Activated B cell treated with CpG ODN at 0.5 μM for 24 hours (primary cell): ENCODE measurements around the gene FGG. TPM values are rescaled to one million over a fixed set of nuclear protein-coding genes. Genes with fewer than 3 reads are reported as not detected.
A peak's percentile ranks its signal among the peaks of the same experiment; 100 is the strongest.

Experiments used
- ATAC-seq: fragments of 200-7000 bp; cut with Tn5 transposase; one replicate; pipeline ENCODE4 v1.10.0; 2021; ENCODE audit warnings: low read depth, mild to moderate bottlenecking, moderate library complexity
- CTCF ChIA-PET: fragments of 350-600 bp; sonication (Branson Sonifier 250); formaldehyde crosslinking; loops from one replicate; lab custom pipeline; 2021; ENCODE audit warnings: antibody characterized with exemption; lab: Charles Lee
- POLR2A ChIA-PET: fragments of 350-600 bp; sonication (Branson Sonifier 250); formaldehyde crosslinking; loops from one replicate; lab custom pipeline; 2021; ENCODE audit warnings: antibody characterized with exemption; lab: Charles Lee
- DNase-seq: peaks from one replicate; pipeline ENCODE4 v3.0.0; 2022
- H3K27ac Mint-ChIP-seq: one replicate; pipeline ENCODE4 v1.8.0; 2020; ENCODE audit warnings: mixed read lengths
- H3K27me3 Mint-ChIP-seq: one replicate; pipeline ENCODE4 v1.8.0; 2021; ENCODE audit warnings: mixed read lengths
- H3K36me3 Mint-ChIP-seq: one replicate; pipeline ENCODE4 v1.8.0; 2021; ENCODE audit warnings: low read depth, mixed read lengths
- H3K4me1 Mint-ChIP-seq: one replicate; pipeline ENCODE4 v1.8.0; 2021; ENCODE audit warnings: mixed read lengths
- H3K4me3 Mint-ChIP-seq: one replicate; pipeline ENCODE4 v1.8.0; 2020; ENCODE audit warnings: mild to moderate bottlenecking, mixed read lengths
- H3K9me3 Mint-ChIP-seq: one replicate; pipeline ENCODE4 v1.8.0; 2020; ENCODE audit warnings: mixed read lengths
- intact Hi-C: fragments of 100-400 bp; cut with micrococcal nuclease; formaldehyde crosslinking; loops from one replicate; pipeline ENCODE4 v1.15.1; 2024
- total RNA-seq: library from RNA; stranded (reverse); gene quantifications from 2 replicates; pipeline ENCODE4 v1.2.3, GENCODE V29; 2022
- TF ChIP-seq, protein P1 (sequence below): fragments of 200-600 bp; IDR thresholded peaks from one replicate; pipeline ENCODE4 v1.8.0; 2022; ENCODE audit warnings: antibody characterized with exemption, mild to moderate bottlenecking

Gene FGG
- total RNA-seq, 1 donor from 2014 or later, result not detected

DNA sequence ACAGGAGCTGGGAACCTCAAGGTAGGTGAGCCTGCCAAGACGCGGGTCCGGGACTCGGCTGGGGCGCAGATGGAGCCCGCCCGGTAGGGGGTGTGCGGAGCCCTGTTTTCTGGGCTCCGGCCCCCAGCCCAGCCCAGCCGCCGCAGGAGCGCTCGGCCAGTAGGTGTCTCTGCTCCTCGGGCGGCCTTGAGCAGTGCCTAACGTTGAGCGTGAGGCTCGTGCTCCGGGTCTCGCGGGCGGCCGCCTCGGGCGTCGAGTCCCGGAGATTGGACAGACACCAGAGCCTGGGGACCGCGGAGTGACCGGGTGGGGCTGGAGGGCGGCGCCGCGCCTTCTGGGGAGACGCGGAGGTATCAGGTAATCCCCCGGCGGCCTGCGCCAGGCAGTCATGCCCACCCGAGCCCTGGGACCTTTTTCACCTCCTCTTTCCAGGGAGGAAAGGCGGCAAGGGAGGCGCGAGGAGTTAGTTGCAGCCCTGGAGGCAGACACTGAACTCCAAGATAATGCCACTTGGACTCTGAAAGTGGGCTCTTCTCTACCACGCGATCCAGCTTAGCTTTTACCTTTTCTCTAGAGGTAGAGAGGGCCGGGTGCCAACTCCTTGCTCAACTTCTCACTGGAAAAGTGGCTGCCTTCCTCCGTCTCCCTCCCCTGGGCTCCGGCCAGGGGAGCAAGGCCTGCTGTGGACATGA, 14.5 kb upstream of the FGG start:
- intact Hi-C loops, result no loop called here

DNA sequence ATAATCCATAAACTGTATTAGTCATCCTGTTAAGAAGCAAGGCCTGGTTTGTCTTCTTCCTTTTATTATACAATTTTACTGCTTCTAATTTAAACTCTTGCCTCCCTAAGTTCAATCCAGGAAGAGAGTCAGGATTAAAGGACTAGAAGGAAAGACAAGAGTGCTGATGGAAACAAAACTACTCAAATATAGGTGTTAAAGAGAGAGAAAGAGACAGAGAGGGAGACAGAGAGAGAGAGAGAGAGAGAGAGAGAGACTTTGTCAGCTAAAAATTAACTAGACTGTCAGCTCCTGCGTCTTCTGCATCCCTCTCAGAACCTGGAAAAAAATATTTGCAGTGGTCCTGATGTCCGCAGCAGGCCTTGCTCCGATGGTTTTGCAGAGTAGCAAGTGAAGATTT, 13.5 kb upstream of the FGG start:
- ChIA-PET POLR2A (no interaction called here), CTCF (interaction anchor here (2.0 to 9.6 kb wide), 2 partner anchors 67 to 75 kb away, joined by 9 to 124 read pairs; partner anchors contain the start of gene PLRG1)
- H3K36me3 Mint-ChIP-seq, result no peaks in the 10 kb centered on the region
- no peaks in the 10 kb centered on the region for H3K9me3 Mint-ChIP-seq
- no peak overlapping the region for H3K4me3 Mint-ChIP-seq
- ATAC-seq (no peak), DNase-seq (no peak)
- no peak overlapping the region for H3K27ac Mint-ChIP-seq
- H3K4me1 Mint-ChIP-seq, result no peaks in the 10 kb centered on the region
- TF ChIP-seq, protein P1, sequence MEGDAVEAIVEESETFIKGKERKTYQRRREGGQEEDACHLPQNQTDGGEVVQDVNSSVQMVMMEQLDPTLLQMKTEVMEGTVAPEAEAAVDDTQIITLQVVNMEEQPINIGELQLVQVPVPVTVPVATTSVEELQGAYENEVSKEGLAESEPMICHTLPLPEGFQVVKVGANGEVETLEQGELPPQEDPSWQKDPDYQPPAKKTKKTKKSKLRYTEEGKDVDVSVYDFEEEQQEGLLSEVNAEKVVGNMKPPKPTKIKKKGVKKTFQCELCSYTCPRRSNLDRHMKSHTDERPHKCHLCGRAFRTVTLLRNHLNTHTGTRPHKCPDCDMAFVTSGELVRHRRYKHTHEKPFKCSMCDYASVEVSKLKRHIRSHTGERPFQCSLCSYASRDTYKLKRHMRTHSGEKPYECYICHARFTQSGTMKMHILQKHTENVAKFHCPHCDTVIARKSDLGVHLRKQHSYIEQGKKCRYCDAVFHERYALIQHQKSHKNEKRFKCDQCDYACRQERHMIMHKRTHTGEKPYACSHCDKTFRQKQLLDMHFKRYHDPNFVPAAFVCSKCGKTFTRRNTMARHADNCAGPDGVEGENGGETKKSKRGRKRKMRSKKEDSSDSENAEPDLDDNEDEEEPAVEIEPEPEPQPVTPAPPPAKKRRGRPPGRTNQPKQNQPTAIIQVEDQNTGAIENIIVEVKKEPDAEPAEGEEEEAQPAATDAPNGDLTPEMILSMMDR, result no peak
- peaks cover 18% of the 10 kb centered on the region for H3K27me3 Mint-ChIP-seq
- intact Hi-C loops, result no loop called here

More for the DNA sequence above, 14.5 kb upstream of the FGG start:
- Mint-ChIP-seq H3K4me3 (peak overlapping the region; percentile 26), H3K9me3 (no peaks in the 10 kb centered on the region), H3K36me3 (no peaks in the 10 kb centered on the region), H3K4me1 (no peaks in the 10 kb centered on the region), H3K27ac (no peak overlapping the region), H3K27me3 (peaks cover 23% of the 10 kb centered on the region)
- ATAC-seq, result peak; percentile 98
- DNase-seq, result peak; percentile 46
- CTCF ChIA-PET, result interaction anchor here (1.2 to 9.6 kb wide), 3 partner anchors 8 to 76 kb away, joined by 5 to 124 read pairs (median 9); partner anchors contain the start of gene PLRG1
- TF ChIP-seq, protein P1, result no peak
- POLR2A ChIA-PET, result no interaction called here

DNA sequence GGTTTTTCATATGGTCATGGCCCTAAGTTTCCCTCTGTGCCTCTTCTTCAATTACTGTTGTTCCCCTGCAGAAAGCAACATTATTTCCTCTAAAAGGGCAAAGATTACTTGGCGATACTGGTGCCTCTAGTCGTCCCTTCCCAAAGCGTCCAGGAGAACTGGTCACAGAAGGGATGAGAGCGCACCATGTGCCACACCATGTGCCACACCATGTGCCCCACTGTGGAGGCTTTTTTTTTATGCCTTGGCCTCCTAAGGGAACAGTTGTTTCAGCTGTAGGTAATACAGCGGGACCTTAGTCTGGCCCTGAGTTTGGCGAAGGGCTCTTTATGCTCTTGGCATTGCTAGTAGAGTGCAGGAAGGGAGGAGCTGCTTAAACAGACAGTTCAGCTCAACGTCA, 11.5 kb upstream of the FGG start:
- no peak overlapping the region for H3K27ac Mint-ChIP-seq
- DNase-seq (no peak), ATAC-seq (no peak)
- peaks cover 7% of the 10 kb centered on the region for H3K27me3 Mint-ChIP-seq
- no peaks in the 10 kb centered on the region for H3K36me3 Mint-ChIP-seq
- intact Hi-C loops, result no loop called here
- ChIA-PET POLR2A (interaction anchor here (1.9 kb wide), 1 partner anchor 74 kb away, joined by 4 read pairs; the partner anchor contains the start of gene PLRG1), CTCF (interaction anchor here (1.2 to 9.6 kb wide), 3 partner anchors 65 to 73 kb away, joined by 4 to 124 read pairs (median 13); partner anchors contain the start of gene PLRG1)
- H3K4me3 Mint-ChIP-seq, result no peak overlapping the region
- no peaks in the 10 kb centered on the region for H3K9me3 Mint-ChIP-seq
- H3K4me1 Mint-ChIP-seq, result no peaks in the 10 kb centered on the region
- TF ChIP-seq, protein P1, result no peak

DNA sequence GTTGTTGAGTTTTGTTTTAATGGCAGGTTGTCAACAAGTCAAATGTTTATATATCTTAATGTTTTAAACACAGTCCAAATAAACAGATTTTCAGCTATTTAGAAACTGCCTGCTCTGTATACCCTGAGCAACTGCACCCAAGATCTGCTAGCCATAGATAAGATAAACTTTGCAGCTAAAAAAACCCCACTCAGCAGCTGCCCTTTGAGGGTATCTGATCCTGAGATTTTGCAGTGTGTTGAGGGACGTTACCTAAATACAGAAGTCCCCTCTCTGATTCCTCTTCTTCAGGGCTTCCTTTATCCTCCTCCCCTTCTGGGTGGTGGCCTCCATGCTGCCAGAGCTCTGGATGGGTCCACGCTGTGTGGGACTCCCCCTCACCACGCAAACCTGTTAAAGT, 11.0 kb upstream of the FGG start:
- intact Hi-C loops, result no loop called here
- CTCF ChIA-PET, result interaction anchor here (0.9 to 9.6 kb wide), 5 partner anchors 10 to 295 kb away, joined by 4 to 124 read pairs (median 6); partner anchors contain the start of gene PLRG1
- TF ChIP-seq, protein P1, result no peak

GRCh38 chr4:154622598-154622997, 10.1 kb upstream of the FGG start:
- no peak for ATAC-seq
- no peak for DNase-seq
- POLR2A ChIA-PET, result no interaction called here
- Mint-ChIP-seq H3K27ac (no peak overlapping the region), H3K9me3 (no peaks in the 10 kb centered on the region), H3K4me1 (peaks cover 4% of the 10 kb centered on the region), H3K27me3 (peaks cover 7% of the 10 kb centered on the region), H3K4me3 (no peak overlapping the region), H3K36me3 (no peaks in the 10 kb centered on the region)
- CTCF ChIA-PET, result interaction anchor here (0.9 to 9.6 kb wide), 6 partner anchors 9 to 294 kb away, joined by 3 to 124 read pairs (median 5); partner anchors contain the start of gene PLRG1
- TF ChIP-seq, protein P1, result no peak
- intact Hi-C loops, result loop anchor here (1.0 kb wide), 1 partner anchor 70 kb away; no protein-coding TSS in a partner anchor

More for the DNA sequence above, 11.0 kb upstream of the FGG start:
- Mint-ChIP-seq H3K9me3 (no peaks in the 10 kb centered on the region), H3K36me3 (no peaks in the 10 kb centered on the region), H3K4me3 (no peak overlapping the region), H3K27me3 (peaks cover 7% of the 10 kb centered on the region), H3K4me1 (peaks cover 3% of the 10 kb centered on the region), H3K27ac (no peak overlapping the region)
- ATAC-seq (no peak), DNase-seq (no peak)
- POLR2A ChIA-PET, result interaction anchor here (1.9 kb wide), 1 partner anchor 73 kb away, joined by 4 read pairs; the partner anchor contains the start of gene PLRG1
